HCT116 (cell line): ENCODE measurements around the gene PPP1R15A. TPM values are rescaled to one million over a fixed set of nuclear protein-coding genes. Genes with fewer than 3 reads are reported as not detected.

ENCODE experiments used
- ATAC-seq: fragments of 200-7000 bp; cut with Tn5 transposase; 2 replicates; pipeline ENCODE4 v1.9.1; 2020; ENCODE audit warnings: mild to moderate bottlenecking, moderate library complexity
- BruUV-seq: library from RNA; stranded (reverse); fragments of 400-500 nt; replicated peaks from 2 replicates; lab custom pipeline; 2021; lab: Mats Ljungman, UMichigan
- CTCF ChIA-PET: fragments of 300-600 bp; sonication (Branson Sonifier 250); formaldehyde crosslinking; loops from one replicate; lab custom pipeline; 2021; ENCODE audit warnings: antibody characterized with exemption; lab: Charles Lee
- POLR2A ChIA-PET: fragments of 300-600, 350-600 bp; sonication (Branson Sonifier 250); formaldehyde crosslinking; loops from one replicate; lab custom pipeline; 2021; ENCODE audit warnings: antibody characterized with exemption; lab: Charles Lee
- RAD21 ChIA-PET, 2 experiments: fragments of 300-600 bp; sonication (Branson Sonifier 250); formaldehyde crosslinking; loops; one replicate each; lab custom pipeline; 2023; ENCODE audit warnings: low total read pairs in 2 of 2; ENCODE audit not compliant: uncharacterized antibody in 2 of 2, unreplicated experiment in 2 of 2, low non-redundant PET in 1 of 2; lab: Charles Lee
- DNase-seq: peaks from one replicate; pipeline ENCODE4 v3.0.0-alpha.2; 2010; ENCODE audit warnings: low read depth, low spot score
- H2AFZ ChIP-seq: fragments of 200-600 bp; shearing (Covaris generic), sonication (generic); 2 replicates; pipeline ENCODE4 v1.6.1; 2017; ENCODE audit warnings: low read depth, mixed run types, mixed read lengths, antibody characterized with exemption, low read length; ENCODE audit not compliant: poor library complexity, severe bottlenecking
- H3K27ac ChIP-seq: 2 replicates; pipeline ENCODE4 v1.5.1; 2012; ENCODE audit warnings: low read depth, low read length
- H3K27me3 ChIP-seq: fragments of 200-600 bp; sonication (generic); 2 replicates; pipeline ENCODE4 v1.6.1; 2016; ENCODE audit warnings: mixed run types, low read length, mixed read lengths; ENCODE audit not compliant: insufficient read depth
- H3K36me3 ChIP-seq, 2 experiments: fragments of 200-500 bp in 1 of 2; fragments of 200-600 bp in 1 of 2; sonication (Bioruptor generic) in 1 of 2; sonication (generic) in 1 of 2; 2 replicates each; pipeline versions ENCODE4 v1.5.1 to v1.6.1; 2014 to 2016; ENCODE audit warnings: low read length in 2 of 2, inconsistent platforms in 1 of 2, mixed read lengths in 1 of 2, mixed run types in 1 of 2; ENCODE audit not compliant: insufficient read depth in 2 of 2, control insufficient read depth in 1 of 2
- H3K4me1 ChIP-seq, 2 experiments: fragments of 200-600 bp in 1 of 2; sonication (generic) in 1 of 2; 2 replicates each; pipeline versions ENCODE4 v1.5.1 to v1.6.1; 2012 to 2017; ENCODE audit warnings: low read length in 2 of 2, inconsistent platforms in 1 of 2, mild to moderate bottlenecking in 1 of 2, mixed read lengths in 1 of 2, mixed run types in 1 of 2, moderate library complexity in 1 of 2; ENCODE audit not compliant: insufficient read depth in 2 of 2, control insufficient read depth in 1 of 2
- H3K4me2 ChIP-seq: fragments of 200-600 bp; sonication (generic); 2 replicates; pipeline ENCODE4 v1.6.1; 2017; ENCODE audit warnings: mixed run types, low read length, mixed read lengths
- H3K4me3 ChIP-seq, 2 experiments: fragments of 200-600 bp in 1 of 2; sonication (generic) in 1 of 2; replicated peaks in 1 of 2; 2 replicates each; pipeline ENCODE4 v1.5.1; 2011 to 2016; ENCODE audit warnings: low read length in 2 of 2, control low read depth in 1 of 2, low read depth in 1 of 2, mild to moderate bottlenecking in 1 of 2, mixed read lengths in 1 of 2, mixed run types in 1 of 2
- H3K79me2 ChIP-seq: fragments of 200-600 bp; sonication (generic); 2 replicates; pipeline ENCODE4 v1.6.1; 2017; ENCODE audit warnings: mild to moderate bottlenecking, mixed run types, low read length, moderate library complexity, mixed read lengths; ENCODE audit not compliant: insufficient read depth
- H3K9ac ChIP-seq: fragments of 200-600 bp; sonication (generic); 2 replicates; pipeline ENCODE4 v1.6.1; 2016; ENCODE audit warnings: low read length, mixed read lengths
- H3K9me2 ChIP-seq: fragments of 200-600 bp; sonication (generic), shearing (Covaris generic); 2 replicates; pipeline ENCODE4 v1.6.1; 2017; ENCODE audit warnings: mixed run types, mild to moderate bottlenecking, moderate library complexity; ENCODE audit not compliant: insufficient read depth
- H3K9me3 ChIP-seq, 2 experiments: fragments of 200-500 bp in 1 of 2; fragments of 200-600 bp in 1 of 2; sonication (Bioruptor generic) in 1 of 2; sonication (generic) in 1 of 2; 2 replicates each; pipeline ENCODE4 v1.6.1; 2014 to 2017; ENCODE audit warnings: low read length in 2 of 2, mixed read lengths in 2 of 2, inconsistent platforms in 1 of 2, low read depth in 1 of 2, mild to moderate bottlenecking in 1 of 2, mixed run types in 1 of 2, moderate library complexity in 1 of 2; ENCODE audit not compliant: control insufficient read depth in 1 of 2, insufficient read depth in 1 of 2
- H4K20me1 ChIP-seq: fragments of 200-600 bp; sonication (generic), shearing (Covaris generic); 2 replicates; pipeline ENCODE4 v1.6.1; 2017; ENCODE audit warnings: mixed run types, mild to moderate bottlenecking, moderate library complexity; ENCODE audit not compliant: insufficient read depth
- ATF3 ChIP-seq: IDR thresholded peaks from 2 replicates; pipeline ENCODE4 v1.6.1; 2012
- ELF1 ChIP-seq: IDR thresholded peaks from 2 replicates; pipeline ENCODE4 v1.6.1; 2012; ENCODE audit warnings: low read depth, borderline replicate concordance
- FOSL1 ChIP-seq: IDR thresholded peaks from 2 replicates; pipeline ENCODE4 v1.6.1; 2012; ENCODE audit warnings: low read depth
- POLR2AphosphoS5 ChIP-seq: IDR thresholded peaks from 2 replicates; pipeline ENCODE4 v1.6.1; 2011; ENCODE audit warnings: mild to moderate bottlenecking, low read depth, low read length, moderate library complexity
- RAD21 ChIP-seq: IDR thresholded peaks from 2 replicates; pipeline ENCODE4 v1.6.1; 2012; ENCODE audit warnings: low read depth, mild to moderate bottlenecking
- REST ChIP-seq: IDR thresholded peaks from 2 replicates; pipeline ENCODE4 v1.6.1; 2012; ENCODE audit warnings: low read depth
- SIN3A ChIP-seq: IDR thresholded peaks from 2 replicates; pipeline ENCODE4 v1.6.1; 2012; ENCODE audit warnings: low read depth
- TCF7L2 ChIP-seq: IDR thresholded peaks from 2 replicates; pipeline ENCODE4 v1.7.0; 2011; ENCODE audit warnings: borderline replicate concordance, inconsistent platforms; ENCODE audit not compliant: insufficient read depth, insufficient read length; ENCODE audit errors: extremely low read depth
- intact Hi-C: fragments of 100-400 bp; cut with micrococcal nuclease; formaldehyde crosslinking; loops from 2 replicates; pipeline ENCODE4 v1.10.0; 2022
- total RNA-seq: library from RNA; stranded (reverse); gene quantifications from one replicate; pipeline ENCODE4 v1.2.1, GENCODE V29; 2021; ENCODE audit not compliant: unreplicated experiment
- TF ChIP-seq, protein P1 (sequence below): IDR thresholded peaks from 2 replicates; pipeline ENCODE4 v1.6.1; 2011; ENCODE audit warnings: mild to moderate bottlenecking, low read length, moderate library complexity; ENCODE audit not compliant: insufficient replicate concordance; ENCODE audit errors: extremely low read depth

The PPP1R15A gene
- total RNA-seq, 1 experiment from 2014 or later, result 50.3 TPM

DNA sequence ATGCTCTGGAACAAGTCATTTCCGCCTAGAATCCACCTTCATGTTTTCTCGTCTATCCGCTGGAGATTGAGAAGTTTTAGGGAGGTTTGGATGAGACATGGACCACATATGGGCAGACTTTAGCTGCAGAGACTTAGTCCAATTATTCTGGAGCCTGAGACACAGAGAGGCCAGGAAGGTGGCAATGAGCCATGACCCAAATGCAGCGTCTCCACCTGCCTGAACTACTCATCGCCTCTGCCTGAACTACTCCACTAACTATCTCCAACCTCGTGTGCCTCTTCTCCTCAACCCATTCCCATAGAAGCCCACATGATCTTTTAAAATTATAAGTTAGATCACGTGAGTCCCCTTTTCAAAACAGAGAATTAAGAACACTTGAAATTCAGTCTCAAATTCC lies 9.4 kb upstream of the PPP1R15A start:
- CTCF ChIA-PET, result no interaction called here
- DNase-seq (no peak), ATAC-seq (no peak)
- intact Hi-C loops, result no loop called here
- peaks cover 8 to 19% of the 10 kb centered on the region in 2 experiments; a peak in 3 of 4 replicates for H3K4me1 ChIP-seq
- RAD21 ChIA-PET, result no interaction called here
- no peak overlapping the region for H3K9ac ChIP-seq
- H4K20me1 ChIP-seq, result no peaks in the 10 kb centered on the region
- no peaks in the 10 kb centered on the region for H3K9me3 ChIP-seq
- no peak overlapping the region for H2AFZ ChIP-seq
- TF ChIP-seq SIN3A (no peak), FOSL1 (no peak), POLR2AphosphoS5 (no peak), TCF7L2 (no peak), ELF1 (no peak), ATF3 (no peak), RAD21 (no peak), REST (no peak)
- TF ChIP-seq, protein P1, sequence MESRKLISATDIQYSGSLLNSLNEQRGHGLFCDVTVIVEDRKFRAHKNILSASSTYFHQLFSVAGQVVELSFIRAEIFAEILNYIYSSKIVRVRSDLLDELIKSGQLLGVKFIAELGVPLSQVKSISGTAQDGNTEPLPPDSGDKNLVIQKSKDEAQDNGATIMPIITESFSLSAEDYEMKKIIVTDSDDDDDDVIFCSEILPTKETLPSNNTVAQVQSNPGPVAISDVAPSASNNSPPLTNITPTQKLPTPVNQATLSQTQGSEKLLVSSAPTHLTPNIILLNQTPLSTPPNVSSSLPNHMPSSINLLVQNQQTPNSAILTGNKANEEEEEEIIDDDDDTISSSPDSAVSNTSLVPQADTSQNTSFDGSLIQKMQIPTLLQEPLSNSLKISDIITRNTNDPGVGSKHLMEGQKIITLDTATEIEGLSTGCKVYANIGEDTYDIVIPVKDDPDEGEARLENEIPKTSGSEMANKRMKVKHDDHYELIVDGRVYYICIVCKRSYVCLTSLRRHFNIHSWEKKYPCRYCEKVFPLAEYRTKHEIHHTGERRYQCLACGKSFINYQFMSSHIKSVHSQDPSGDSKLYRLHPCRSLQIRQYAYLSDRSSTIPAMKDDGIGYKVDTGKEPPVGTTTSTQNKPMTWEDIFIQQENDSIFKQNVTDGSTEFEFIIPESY, result no peak
- H3K27ac ChIP-seq, result no peak overlapping the region
- POLR2A ChIA-PET, result no interaction called here
- no peak overlapping the region for H3K4me3 ChIP-seq
- H3K9me2 ChIP-seq, result no peaks in the 10 kb centered on the region
- no peaks in the 10 kb centered on the region for H3K79me2 ChIP-seq
- H3K36me3 ChIP-seq, result no peaks in the 10 kb centered on the region
- BruUV-seq, result no TSS peak
- no peaks in the 10 kb centered on the region for H3K27me3 ChIP-seq
- H3K4me2 ChIP-seq, result no peak overlapping the region
